B cell (primary cell): ENCODE data around the gene CXCL12.

Experiments used
- EZH2 ChIP-seq: IDR thresholded peaks from 2 replicates; pipeline ENCODE4 v1.6.1; 2012; ENCODE audit warnings: borderline replicate concordance, low read depth, mild to moderate bottlenecking, moderate library complexity, low read length; ENCODE audit not compliant: insufficient read depth, poor library complexity, severe bottlenecking
- TF ChIP-seq, protein P1 (sequence below): fragments of 200-600 bp; IDR thresholded peaks from one replicate; pipeline ENCODE4 v1.8.0; 2022; ENCODE audit warnings: antibody characterized with exemption, mild to moderate bottlenecking

GRCh38 chr10:44418637-44419036 is 33.7 kb upstream of the CXCL12 start:
- TF ChIP-seq, protein P1, sequence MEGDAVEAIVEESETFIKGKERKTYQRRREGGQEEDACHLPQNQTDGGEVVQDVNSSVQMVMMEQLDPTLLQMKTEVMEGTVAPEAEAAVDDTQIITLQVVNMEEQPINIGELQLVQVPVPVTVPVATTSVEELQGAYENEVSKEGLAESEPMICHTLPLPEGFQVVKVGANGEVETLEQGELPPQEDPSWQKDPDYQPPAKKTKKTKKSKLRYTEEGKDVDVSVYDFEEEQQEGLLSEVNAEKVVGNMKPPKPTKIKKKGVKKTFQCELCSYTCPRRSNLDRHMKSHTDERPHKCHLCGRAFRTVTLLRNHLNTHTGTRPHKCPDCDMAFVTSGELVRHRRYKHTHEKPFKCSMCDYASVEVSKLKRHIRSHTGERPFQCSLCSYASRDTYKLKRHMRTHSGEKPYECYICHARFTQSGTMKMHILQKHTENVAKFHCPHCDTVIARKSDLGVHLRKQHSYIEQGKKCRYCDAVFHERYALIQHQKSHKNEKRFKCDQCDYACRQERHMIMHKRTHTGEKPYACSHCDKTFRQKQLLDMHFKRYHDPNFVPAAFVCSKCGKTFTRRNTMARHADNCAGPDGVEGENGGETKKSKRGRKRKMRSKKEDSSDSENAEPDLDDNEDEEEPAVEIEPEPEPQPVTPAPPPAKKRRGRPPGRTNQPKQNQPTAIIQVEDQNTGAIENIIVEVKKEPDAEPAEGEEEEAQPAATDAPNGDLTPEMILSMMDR, result no peak
- TF ChIP-seq EZH2, result no peak
